Keratinocyte (primary cell): ENCODE measurements around the gene TMEM127. TPM values are rescaled to one million over a fixed set of nuclear protein-coding genes. Genes with fewer than 3 reads are reported as not detected.

Experiments
- DNase-seq: peaks from one replicate; pipeline ENCODE4 v3.0.0-alpha.2; 2011; ENCODE audit warnings: low read depth, missing footprints, low spot score
- FAIRE-seq: peaks from 2 replicates; lab custom pipeline; 2011; peaks lifted over from hg19 to GRCh38; lab: Jason Lieb, UNC
- H2AFZ ChIP-seq: 2 replicates; pipeline ENCODE4 v1.6.0; 2012; ENCODE audit warnings: low read length, control low read depth, inconsistent platforms; ENCODE audit not compliant: control insufficient read depth
- H3K27ac ChIP-seq: 2 replicates; pipeline ENCODE4 v1.5.1; 2011; ENCODE audit warnings: low read length; ENCODE audit not compliant: control insufficient read depth, insufficient read depth
- H3K27me3 ChIP-seq: 3 replicates; pipeline ENCODE4 v1.6.0; 2011; ENCODE audit warnings: low read length; ENCODE audit not compliant: control insufficient read depth, insufficient read depth; ENCODE audit errors: extremely low read depth
- H3K36me3 ChIP-seq, 2 experiments: 2 replicates in 1 of 2; 3 replicates in 1 of 2; pipeline ENCODE4 v1.5.1; 2011; ENCODE audit warnings: low read length in 2 of 2, mild to moderate bottlenecking in 1 of 2; ENCODE audit not compliant: control insufficient read depth in 2 of 2, insufficient read depth in 2 of 2; ENCODE audit errors: extremely low read depth in 1 of 2
- H3K4me1 ChIP-seq: 3 replicates; pipeline ENCODE4 v1.5.1; 2011; ENCODE audit warnings: low read length; ENCODE audit not compliant: control insufficient read depth, insufficient read depth; ENCODE audit errors: extremely low read depth
- H3K4me2 ChIP-seq: 3 replicates; pipeline ENCODE4 v1.6.0; 2011; ENCODE audit warnings: low read depth, low read length; ENCODE audit not compliant: control insufficient read depth, insufficient read depth; ENCODE audit errors: extremely low read depth
- H3K4me3 ChIP-seq, 3 experiments: fragments of 200-600 bp in 1 of 3; sonication (generic) in 1 of 3; 2 replicates in 2 of 3; 3 replicates in 1 of 3; pipeline ENCODE4 v1.5.1; 2011 to 2016; ENCODE audit warnings: low read length in 3 of 3, mild to moderate bottlenecking in 3 of 3, control low read depth in 2 of 3, inconsistent platforms in 1 of 3, low read depth in 1 of 3, mixed read lengths in 1 of 3, mixed run types in 1 of 3, moderate library complexity in 1 of 3; ENCODE audit not compliant: control insufficient read depth in 2 of 3, insufficient read depth in 2 of 3; ENCODE audit errors: extremely low read depth in 1 of 3
- H3K79me2 ChIP-seq: 2 replicates; pipeline ENCODE4 v1.6.0; 2012; ENCODE audit warnings: low read length; ENCODE audit not compliant: control insufficient read depth, insufficient read depth
- H3K9ac ChIP-seq: 3 replicates; pipeline ENCODE4 v1.6.0; 2011; ENCODE audit warnings: low read length; ENCODE audit not compliant: control insufficient read depth, insufficient read depth; ENCODE audit errors: extremely low read depth
- H3K9me1 ChIP-seq: 3 replicates; pipeline ENCODE4 v1.6.0; 2011; ENCODE audit warnings: low read length; ENCODE audit not compliant: control insufficient read depth, insufficient read depth; ENCODE audit errors: extremely low read depth
- H3K9me3 ChIP-seq: 2 replicates; pipeline ENCODE4 v1.5.1; 2012; ENCODE audit warnings: low read depth, low read length; ENCODE audit not compliant: control insufficient read depth
- H4K20me1 ChIP-seq: 3 replicates; pipeline ENCODE4 v1.6.0; 2011; ENCODE audit warnings: low read length; ENCODE audit not compliant: control insufficient read depth, insufficient read depth; ENCODE audit errors: extremely low read depth
- EZH2 ChIP-seq: IDR thresholded peaks from one replicate; pipeline ENCODE4 v1.6.1; 2012; ENCODE audit warnings: inconsistent platforms, mild to moderate bottlenecking, low read length, moderate library complexity
- dilution Hi-C: fragments of 300-500 bp; cut with MboI; formaldehyde crosslinking; loops from one replicate; pipeline ENCODE4 v1.7.0; 2020; ENCODE audit warnings: low sequenced_read_pairs; ENCODE audit not compliant: extremely low pct_ligation_motif_present
- polyA plus RNA-seq, 5 experiments: library from polyadenylated mRNA; depleted of rRNA in 3 of 5; stranded (reverse) in 3 of 5; stranded (forward) in 1 of 5; unstranded in 1 of 5; fragments of >200 nt; gene quantifications; 1 replicate in 1 of 5; 2 replicates in 3 of 5; 3 replicates in 1 of 5; pipeline versions ENCODE4 v1.2.1 to v1.2.3, GENCODE V29; 2011 to 2012; ENCODE audit warnings: missing spikeins in 2 of 5, low read depth in 1 of 5, low replicate concordance in 1 of 5
- TF ChIP-seq, protein P1 (sequence below), 3 experiments: IDR thresholded peaks in 1 of 3; conservative IDR thresholded peaks in 1 of 3; optimal IDR thresholded peaks in 1 of 3; 2 replicates in 2 of 3; 3 replicates in 1 of 3; pipeline versions ENCODE3 to v1.5.1; 2011; ENCODE audit warnings: low read length in 3 of 3, mild to moderate bottlenecking in 3 of 3, moderate library complexity in 2 of 3, control low read depth in 1 of 3, inconsistent platforms in 1 of 3; ENCODE audit not compliant: insufficient read depth in 2 of 3; ENCODE audit errors: extremely low read depth in 1 of 3

The TMEM127 gene
- polyA plus RNA-seq, 1 donor (not counting 4 experiments of a cell fraction or from before 2014, with no cell fraction given), result 30.8 TPM

DNA sequence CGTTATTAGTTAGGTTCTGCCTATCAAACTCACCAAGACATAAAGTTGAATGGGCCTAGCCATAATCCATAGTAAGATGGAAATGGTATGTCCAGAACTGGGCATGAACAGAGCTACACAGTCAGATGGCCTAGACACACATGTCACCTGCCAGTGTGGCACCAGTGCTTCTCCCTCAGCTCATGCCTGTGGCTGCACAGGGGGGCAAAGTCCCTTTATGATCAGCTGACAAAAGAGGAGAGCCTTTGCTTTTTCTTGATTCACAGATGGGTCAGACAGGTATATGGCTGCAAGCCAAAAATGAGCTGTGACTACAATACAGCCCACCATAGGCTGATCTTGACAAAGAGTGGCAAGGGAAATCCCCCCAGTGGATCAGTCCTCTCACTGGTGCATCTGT lies 28.9 kb downstream of the TMEM127 start:
- dilution Hi-C loops, result no loop called here
- no peak overlapping the region for H3K4me2 ChIP-seq
- H3K9ac ChIP-seq, result no peak overlapping the region
- no peaks in the 10 kb centered on the region for H4K20me1 ChIP-seq
- H3K9me1 ChIP-seq, result peaks cover 2% of the 10 kb centered on the region
- H3K4me1 ChIP-seq, result peaks cover 19% of the 10 kb centered on the region
- H3K27ac ChIP-seq, result no peak overlapping the region
- H2AFZ ChIP-seq, result no peak overlapping the region
- H3K4me3 ChIP-seq, result no peak overlapping the region
- H3K9me3 ChIP-seq, result no peaks in the 10 kb centered on the region
- no peak for FAIRE-seq
- DNase-seq, result no peak
- TF ChIP-seq, protein P1, sequence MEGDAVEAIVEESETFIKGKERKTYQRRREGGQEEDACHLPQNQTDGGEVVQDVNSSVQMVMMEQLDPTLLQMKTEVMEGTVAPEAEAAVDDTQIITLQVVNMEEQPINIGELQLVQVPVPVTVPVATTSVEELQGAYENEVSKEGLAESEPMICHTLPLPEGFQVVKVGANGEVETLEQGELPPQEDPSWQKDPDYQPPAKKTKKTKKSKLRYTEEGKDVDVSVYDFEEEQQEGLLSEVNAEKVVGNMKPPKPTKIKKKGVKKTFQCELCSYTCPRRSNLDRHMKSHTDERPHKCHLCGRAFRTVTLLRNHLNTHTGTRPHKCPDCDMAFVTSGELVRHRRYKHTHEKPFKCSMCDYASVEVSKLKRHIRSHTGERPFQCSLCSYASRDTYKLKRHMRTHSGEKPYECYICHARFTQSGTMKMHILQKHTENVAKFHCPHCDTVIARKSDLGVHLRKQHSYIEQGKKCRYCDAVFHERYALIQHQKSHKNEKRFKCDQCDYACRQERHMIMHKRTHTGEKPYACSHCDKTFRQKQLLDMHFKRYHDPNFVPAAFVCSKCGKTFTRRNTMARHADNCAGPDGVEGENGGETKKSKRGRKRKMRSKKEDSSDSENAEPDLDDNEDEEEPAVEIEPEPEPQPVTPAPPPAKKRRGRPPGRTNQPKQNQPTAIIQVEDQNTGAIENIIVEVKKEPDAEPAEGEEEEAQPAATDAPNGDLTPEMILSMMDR (optimal IDR thresholded peaks at IDR 0.05 in 1 of 3, IDR thresholded peaks at IDR 0.05 in 1 of 3, conservative IDR thresholded peaks at IDR 0.05 in 1 of 3; ENCODE audit: extremely low read depth in 1 of 3, insufficient read depth in 2 of 3, low read length in 3 of 3), result no peak
- TF ChIP-seq EZH2, result no peak
- no peaks in the 10 kb centered on the region for H3K79me2 ChIP-seq
- no peaks in the 10 kb centered on the region for H3K36me3 ChIP-seq
- H3K27me3 ChIP-seq, result no peaks in the 10 kb centered on the region

DNA sequence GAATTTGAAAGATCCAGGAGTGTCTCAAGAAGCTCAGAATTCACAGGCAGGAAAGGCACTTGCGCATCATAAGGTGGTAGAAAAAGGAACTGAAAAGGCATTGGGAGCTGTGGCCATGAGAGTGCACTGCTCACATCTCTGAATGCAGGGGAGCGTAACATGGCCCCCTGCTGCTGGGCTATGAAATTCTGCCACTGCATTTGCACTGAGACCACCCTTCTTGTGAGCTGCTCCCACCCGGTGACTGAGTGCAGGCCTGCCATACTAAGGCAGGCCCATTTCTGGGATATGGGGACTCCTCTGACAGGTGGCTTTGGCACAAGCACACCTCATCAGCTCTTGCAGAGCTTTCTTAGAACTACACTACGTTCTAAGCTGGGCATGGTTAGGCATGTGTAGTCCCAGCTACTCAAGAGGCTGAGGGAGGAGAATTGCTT lies 31.9 kb downstream of the TMEM127 start:
- H3K79me2 ChIP-seq, result no peaks in the 10 kb centered on the region
- no peak for TF ChIP-seq EZH2
- TF ChIP-seq, protein P1 (optimal IDR thresholded peaks at IDR 0.05 in 1 of 3, IDR thresholded peaks at IDR 0.05 in 1 of 3, conservative IDR thresholded peaks at IDR 0.05 in 1 of 3; ENCODE audit: extremely low read depth in 1 of 3, insufficient read depth in 2 of 3, low read length in 3 of 3), result no peak
- DNase-seq (no peak), FAIRE-seq (no peak)
- no peaks in the 10 kb centered on the region for H4K20me1 ChIP-seq
- H2AFZ ChIP-seq, result no peak overlapping the region
- dilution Hi-C loops, result no loop called here
- no peaks in the 10 kb centered on the region for H3K36me3 ChIP-seq
- H3K9ac ChIP-seq, result no peak overlapping the region
- no peak overlapping the region for H3K4me2 ChIP-seq
- no peak overlapping the region for H3K4me3 ChIP-seq
- no peaks in the 10 kb centered on the region for H3K4me1 ChIP-seq
- no peak overlapping the region for H3K27ac ChIP-seq
- no peaks in the 10 kb centered on the region for H3K9me3 ChIP-seq
- H3K9me1 ChIP-seq, result no peaks in the 10 kb centered on the region
- no peaks in the 10 kb centered on the region for H3K27me3 ChIP-seq
